ENCODE data around the gene GSS. TPM values are rescaled to one million over a fixed set of nuclear protein-coding genes. Genes with fewer than 3 reads are reported as not detected.

Gene GSS
- total and polyA plus RNA-seq, 2 donors from 2014 or later = 54.9 to 71.5 TPM

GRCh38 chr20:35004051-35004725 is 48.6 kb upstream of the GSS start:
- intact Hi-C loops (cut with DNase I) = no loop called here
- DNase-seq = peak in 2 of 5 donors; percentile 31 to 45

DNA sequence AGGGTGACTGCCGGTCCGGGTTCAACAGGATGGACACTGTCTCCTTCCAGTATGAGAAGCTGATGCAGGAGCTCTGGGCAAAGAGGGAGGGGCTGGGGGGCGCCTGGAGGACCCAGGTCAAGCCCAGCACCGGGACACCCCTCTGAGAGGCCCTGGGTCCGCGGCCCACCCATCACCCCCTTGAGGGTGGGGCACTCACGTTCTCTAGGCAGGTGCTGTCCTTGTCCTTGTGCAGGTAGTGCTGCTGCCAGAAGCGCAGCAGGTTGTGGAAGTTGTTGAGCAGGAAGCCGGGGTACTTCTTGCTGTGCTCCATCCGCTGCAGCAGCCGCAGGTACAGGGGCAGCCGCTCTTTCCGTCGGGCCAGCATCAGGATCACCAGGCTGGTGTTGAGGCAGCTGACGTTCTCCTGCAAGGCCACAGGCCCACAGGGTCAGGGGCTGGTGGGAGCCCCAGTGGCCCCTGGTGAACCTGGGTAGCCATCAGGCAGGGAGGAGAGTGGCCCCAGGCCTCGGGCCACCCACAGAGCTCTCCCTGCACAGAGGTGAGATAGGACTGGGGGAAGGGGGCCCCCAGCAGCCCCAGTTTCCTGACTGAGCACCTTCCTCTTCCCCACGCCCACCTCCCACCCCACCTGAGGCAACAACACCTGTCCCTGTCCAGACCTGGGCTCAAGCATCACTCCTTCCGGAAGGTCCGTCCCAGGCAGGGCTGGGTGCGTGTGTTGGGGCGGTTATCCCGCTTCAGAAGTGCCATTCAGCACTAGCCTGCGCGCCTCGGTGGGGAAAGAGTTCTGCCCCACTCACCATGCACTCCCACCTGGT is 47.8 kb upstream of the GSS start:
- DNase-seq (peak in 2 of 5 donors; percentile 25 to 59), FAIRE-seq (no peak)
- Histone ChIP-seq H3K27me3 (ENCODE audit: control insufficient read depth, insufficient read depth, low read length) (no peaks in the 10 kb centered on the region), H3K4me3 (ENCODE audit: low read length in 3 of 3) (no peak overlapping the region), H3K9me3 (ENCODE audit: control insufficient read depth in 2 of 3, insufficient read depth in 1 of 3, low read length in 3 of 3) (no peaks in the 10 kb centered on the region), H3K4me1 (ENCODE audit: control insufficient read depth in 2 of 3, insufficient read depth in 2 of 3, low read depth in 1 of 3, low read length in 3 of 3) (no peaks in the 10 kb centered on the region), H3K36me3 (ENCODE audit: control insufficient read depth in 2 of 3, insufficient read depth in 3 of 3, low read length in 3 of 3) (peaks cover 2 to 57% (median 52%) of the 10 kb centered on the region in 3 donors), H3K9ac (ENCODE audit: low read length in 3 of 3) (no peak overlapping the region), H3K27ac (ENCODE audit: low read depth in 2 of 2, low read length in 2 of 2) (no peak overlapping the region)
- intact Hi-C loops (cut with DNase I) = no loop called here
- TF ChIP-seq CTCF (IDR thresholded peaks at IDR 0.05; ENCODE audit: borderline replicate concordance, extremely low read depth, insufficient read depth) = no peak

More at GRCh38 chr20:35004051-35004725, 48.6 kb upstream of the GSS start:
- Histone ChIP-seq H3K27me3 (ENCODE audit: control insufficient read depth, insufficient read depth, low read length) (no peaks in the 10 kb centered on the region), H3K4me1 (ENCODE audit: control insufficient read depth in 2 of 3, insufficient read depth in 2 of 3, low read depth in 1 of 3, low read length in 3 of 3) (no peaks in the 10 kb centered on the region), H3K27ac (ENCODE audit: low read depth in 2 of 2, low read length in 2 of 2) (no peak overlapping the region), H3K9ac (ENCODE audit: low read length in 3 of 3) (no peak overlapping the region), H3K36me3 (ENCODE audit: control insufficient read depth in 2 of 3, insufficient read depth in 3 of 3, low read length in 3 of 3) (peaks cover 2 to 60% (median 60%) of the 10 kb centered on the region in 3 donors), H3K4me3 (ENCODE audit: low read length in 3 of 3) (no peak overlapping the region), H3K9me3 (ENCODE audit: control insufficient read depth in 2 of 3, insufficient read depth in 1 of 3, low read length in 3 of 3) (no peaks in the 10 kb centered on the region)
- no peak for FAIRE-seq
- TF ChIP-seq CTCF (IDR thresholded peaks at IDR 0.05; ENCODE audit: borderline replicate concordance, extremely low read depth, insufficient read depth) = no peak

GRCh38 chr20:35002426-35003210 is 47.0 kb upstream of the GSS start:
- H3K27ac ChIP-seq (ENCODE audit: low read depth in 2 of 2, low read length in 2 of 2) = no peak overlapping the region
- peaks cover 0 to 54% (median 44%) of the 10 kb centered on the region in 3 donors for H3K36me3 ChIP-seq (ENCODE audit: control insufficient read depth in 2 of 3, insufficient read depth in 3 of 3, low read length in 3 of 3)
- peak in 2 of 5 donors; percentile 15 for DNase-seq
- TF ChIP-seq CTCF (IDR thresholded peaks at IDR 0.05; ENCODE audit: borderline replicate concordance, extremely low read depth, insufficient read depth) = no peak
- intact Hi-C loops (cut with DNase I) = no loop called here
- no peak for FAIRE-seq
- no peaks in the 10 kb centered on the region for H3K4me1 ChIP-seq (ENCODE audit: control insufficient read depth in 2 of 3, insufficient read depth in 2 of 3, low read depth in 1 of 3, low read length in 3 of 3)
- H3K9me3 ChIP-seq (ENCODE audit: control insufficient read depth in 2 of 3, insufficient read depth in 1 of 3, low read length in 3 of 3) = no peaks in the 10 kb centered on the region
- no peaks in the 10 kb centered on the region for H3K27me3 ChIP-seq (ENCODE audit: control insufficient read depth, insufficient read depth, low read length)
- H3K9ac ChIP-seq (ENCODE audit: low read length in 3 of 3) = no peak overlapping the region
- H3K4me3 ChIP-seq (ENCODE audit: low read length in 3 of 3) = no peak overlapping the region
